Glomerular visceral epithelial cell (primary cell): ENCODE results near the gene ING2.
"Not testable (repeated sequence)": the region's sequence is repeated elsewhere in the genome, so short reads cannot be mapped to it uniquely, and the experiment has no call there.

ENCODE experiments used
- DNase-seq: peaks from one replicate; pipeline ENCODE4 v3.0.0-alpha.2; 2016; ENCODE audit errors: extremely low spot score

Gene ING2

DNA sequence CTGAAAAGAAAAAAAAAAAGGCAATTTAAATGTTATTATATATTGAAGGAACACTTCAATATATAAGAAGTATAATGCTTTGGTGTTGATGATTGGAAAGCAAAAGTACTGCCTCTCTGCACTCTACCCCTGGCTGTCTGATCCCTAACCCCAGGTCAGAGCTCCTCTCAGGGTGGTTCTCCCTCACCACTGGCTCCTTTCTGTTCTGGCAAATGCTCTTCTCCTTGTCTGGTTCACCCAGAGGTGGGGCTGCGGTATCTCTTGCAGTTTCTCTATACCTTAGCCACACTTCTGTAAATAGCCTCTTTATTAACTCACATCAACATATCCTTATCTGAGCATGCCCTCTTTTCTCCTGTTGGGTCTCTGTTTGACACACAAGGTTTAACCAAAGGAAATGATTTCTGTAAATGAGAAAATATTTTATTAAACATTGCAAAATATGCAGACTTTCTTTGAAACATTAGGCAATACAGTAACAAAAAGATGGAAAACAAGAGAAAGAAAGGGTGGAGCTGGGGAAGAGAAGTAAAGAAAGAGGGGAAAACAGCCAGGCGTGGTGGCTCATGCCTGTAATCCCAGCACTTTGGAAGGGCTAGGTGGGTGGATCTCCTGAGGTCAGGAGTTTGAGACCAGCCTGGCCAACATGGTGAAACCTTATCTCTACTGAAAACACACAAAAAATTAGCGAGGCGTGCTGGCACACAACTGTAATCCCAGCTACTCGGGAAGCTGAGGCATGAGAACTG is 45.7 kb downstream of the ING2 start:
- no peak for DNase-seq

DNA sequence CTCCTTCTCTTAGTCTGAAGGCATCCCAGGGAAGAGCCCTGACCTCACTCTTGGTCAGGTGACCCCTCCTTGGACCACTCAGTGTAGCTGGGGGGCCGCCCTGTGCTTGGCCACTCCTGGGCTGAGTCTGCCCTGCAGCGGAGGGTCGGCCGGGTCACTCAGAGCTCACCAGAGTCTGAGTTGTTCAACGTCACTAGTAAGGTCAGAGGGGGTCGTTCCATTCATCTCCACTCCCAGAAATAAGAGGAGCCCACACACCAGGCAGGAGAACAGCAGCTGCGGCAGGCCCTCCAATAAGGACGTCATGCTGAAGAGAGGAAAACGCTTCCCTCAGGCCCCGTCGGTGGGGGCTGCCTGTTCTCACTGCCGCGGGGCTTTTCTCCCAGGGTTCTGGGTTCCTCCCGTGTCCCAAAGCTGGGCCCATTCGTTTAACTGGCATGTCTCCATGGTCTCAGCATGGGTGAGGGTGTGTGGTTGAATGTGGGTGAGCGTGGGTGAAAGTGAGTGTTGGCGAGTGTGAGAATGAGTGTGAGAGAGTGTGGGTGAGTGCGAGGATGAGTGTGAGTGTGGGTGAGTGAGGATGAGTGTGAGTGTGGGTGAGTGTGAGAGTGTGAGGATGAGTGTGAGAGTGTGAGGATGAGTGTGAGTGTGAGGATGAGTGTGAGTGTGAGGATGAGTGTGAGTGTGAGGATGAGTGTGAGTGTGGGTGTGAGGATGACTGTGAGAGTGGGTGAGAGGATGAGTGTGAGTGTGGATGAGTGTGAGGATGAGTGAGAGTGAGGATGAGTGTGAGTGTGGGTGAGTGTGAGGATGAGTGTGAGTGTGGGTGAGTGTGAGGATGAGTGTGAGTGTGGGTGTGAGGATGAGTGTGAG is 47.7 kb downstream of the ING2 start:
- DNase-seq: no peak

DNA sequence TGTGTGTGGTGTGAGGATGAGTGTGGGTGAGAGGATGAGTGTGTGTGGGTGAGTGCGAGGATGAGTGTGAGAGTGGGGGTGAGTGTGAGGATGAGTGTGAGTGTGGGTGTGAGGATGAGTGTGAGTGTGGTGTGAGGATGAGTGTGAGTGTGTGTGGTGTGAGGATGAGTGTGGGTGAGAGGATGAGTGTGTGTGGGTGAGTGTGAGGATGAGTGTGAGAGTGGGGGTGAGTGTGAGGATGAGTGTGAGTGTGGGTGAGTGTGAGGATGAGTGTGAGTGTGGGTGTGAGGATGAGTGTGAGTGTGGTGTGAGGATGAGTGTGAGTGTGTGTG is 48.3 kb downstream of the ING2 start:
- not testable (repeated sequence) for DNase-seq

DNA sequence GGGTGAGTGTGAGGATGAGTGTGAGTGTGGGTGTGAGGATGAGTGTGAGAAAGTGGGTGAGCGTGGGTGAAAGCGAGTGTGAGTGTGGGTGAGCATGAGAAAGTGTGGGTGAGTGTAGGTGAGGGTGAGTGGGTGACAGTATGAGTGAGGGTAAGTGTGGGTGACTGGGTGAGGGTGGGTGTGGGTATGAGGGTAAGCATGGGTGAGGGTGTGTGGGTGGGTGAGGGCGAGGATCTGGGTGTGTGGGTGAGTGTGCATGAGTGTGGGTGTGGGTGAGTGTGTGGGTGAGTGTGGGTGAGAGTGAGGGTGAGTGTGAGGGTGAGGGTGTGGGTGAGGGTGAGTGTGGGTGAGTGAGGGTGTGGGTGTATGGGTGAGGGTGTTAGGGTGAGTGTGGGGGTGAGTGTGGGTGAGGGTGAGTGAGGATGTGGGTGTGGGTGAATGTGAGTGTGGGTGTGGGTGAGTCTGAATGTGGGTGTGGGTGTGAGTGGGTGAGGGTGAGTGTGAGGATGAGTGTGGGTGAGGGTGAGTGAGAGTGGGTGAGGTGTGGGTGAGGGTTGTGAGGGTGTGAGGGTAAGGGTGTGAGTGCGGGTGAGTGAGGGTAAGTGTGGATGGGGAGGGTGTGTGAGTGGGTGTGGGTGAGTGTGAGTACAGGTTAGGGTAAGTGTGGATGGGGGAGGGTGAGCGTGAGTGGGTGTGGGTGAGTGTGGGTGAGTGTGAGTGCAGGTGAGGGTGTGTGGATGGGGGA is 48.9 kb downstream of the ING2 start:
- no peak for DNase-seq

DNA sequence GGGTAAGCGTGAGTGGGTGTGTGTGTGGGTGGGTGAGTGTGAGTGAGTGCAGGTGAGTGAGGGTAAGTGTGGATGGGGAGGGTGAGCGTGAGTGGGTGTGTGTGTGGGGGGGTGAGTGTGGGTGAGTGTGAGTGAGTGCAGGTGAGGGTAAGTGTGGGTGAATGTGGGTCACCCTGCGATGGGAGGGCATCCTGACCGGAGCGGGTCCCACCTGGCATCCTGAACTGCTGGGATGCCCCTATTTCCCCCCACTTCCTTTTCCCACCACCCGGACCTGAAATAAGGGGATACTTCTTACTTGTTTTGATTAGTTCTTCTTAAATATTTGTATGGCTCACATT is 49.5 kb downstream of the ING2 start:
- no peak for DNase-seq

DNA sequence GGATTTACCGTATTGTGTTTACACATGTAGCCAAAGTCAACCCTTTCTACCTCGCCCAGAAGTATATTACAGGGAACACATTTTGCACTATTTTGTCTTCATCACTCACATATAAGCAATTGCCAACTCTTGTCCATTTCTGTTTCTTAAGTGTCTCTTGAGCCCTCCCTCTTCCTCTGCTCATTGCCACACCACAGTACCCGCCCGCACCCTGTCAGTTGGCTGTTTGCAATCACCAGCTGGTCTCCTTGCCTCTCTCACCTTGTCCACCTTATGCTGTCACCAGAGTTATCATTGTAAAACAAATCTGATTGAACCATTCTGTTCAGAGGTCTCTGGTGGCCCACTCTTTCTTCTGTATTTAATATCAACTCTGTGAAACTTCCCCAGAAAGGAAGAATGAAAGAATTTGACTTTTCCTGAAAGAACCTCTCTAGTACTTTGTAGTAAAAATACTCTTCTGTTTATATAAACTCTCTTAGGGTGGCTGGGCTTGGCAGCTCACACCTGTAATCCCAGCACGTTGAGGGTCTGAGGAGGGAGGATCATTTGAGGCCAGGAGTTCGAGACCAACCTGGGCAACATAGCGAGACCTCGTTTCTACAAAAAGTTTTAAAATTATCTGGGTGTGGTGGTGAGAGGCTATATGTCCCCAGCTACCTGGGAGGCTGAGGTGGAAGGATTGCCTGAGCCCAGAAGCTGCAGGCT is 50.2 kb downstream of the ING2 start:
- no peak for DNase-seq

DNA sequence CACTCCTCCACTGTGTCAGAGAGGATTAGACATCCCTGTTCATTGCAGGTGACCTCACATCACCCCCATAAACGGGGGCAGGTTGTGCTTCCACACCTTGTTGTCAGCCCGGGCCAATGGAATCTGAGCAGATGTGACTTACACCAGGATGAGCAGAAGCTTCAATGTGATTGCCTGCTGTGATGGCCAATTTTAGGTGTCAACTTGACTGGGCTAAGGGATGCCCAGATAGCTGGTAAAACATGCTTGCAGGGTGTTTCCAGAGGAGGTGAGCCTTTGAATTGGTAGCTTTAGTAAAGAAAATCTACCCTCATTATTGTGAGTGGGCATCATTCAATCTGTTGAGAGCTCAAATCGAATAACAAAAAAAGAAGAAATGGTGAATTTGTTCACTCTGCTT is 52.1 kb downstream of the ING2 start:
- no peak for DNase-seq

DNA sequence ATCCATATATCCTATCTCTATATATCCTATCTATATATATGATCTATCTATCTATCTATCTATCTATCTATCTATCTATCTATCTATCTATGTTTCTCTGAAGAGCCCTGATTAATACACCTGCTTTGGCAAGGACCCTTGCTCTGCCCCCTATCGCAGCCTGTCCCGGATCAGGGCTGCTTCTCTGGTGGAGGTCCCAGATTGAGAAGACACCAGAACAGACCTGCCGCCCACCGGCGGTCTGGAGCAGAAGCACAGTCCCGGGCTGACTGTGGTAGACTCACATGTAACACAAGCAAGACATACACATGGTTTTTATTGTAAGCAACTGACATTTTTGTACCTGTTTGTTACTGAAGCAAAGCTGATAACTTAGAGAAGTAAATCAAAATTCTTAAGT is 52.8 kb downstream of the ING2 start:
- DNase-seq: no peak

DNA sequence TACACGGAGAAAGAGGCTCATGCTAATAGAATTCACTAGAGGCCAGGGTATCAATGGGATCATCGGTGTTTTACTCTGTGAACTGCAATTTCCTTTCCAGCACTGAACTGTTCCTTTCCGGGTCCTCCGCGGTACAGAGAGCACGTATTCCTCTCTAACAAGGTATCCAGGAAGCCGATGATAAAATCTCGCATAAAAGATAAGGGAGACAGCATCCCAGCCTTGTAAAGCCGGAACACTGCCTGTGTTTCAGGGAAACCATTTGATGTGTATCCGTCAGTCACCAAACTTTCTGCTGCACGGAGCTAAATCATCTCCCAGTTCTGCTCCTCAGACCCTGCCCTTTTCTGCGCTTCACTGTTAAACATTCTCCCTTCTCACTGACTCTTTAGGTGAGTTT is 54.0 kb downstream of the ING2 start:
- no peak for DNase-seq

DNA sequence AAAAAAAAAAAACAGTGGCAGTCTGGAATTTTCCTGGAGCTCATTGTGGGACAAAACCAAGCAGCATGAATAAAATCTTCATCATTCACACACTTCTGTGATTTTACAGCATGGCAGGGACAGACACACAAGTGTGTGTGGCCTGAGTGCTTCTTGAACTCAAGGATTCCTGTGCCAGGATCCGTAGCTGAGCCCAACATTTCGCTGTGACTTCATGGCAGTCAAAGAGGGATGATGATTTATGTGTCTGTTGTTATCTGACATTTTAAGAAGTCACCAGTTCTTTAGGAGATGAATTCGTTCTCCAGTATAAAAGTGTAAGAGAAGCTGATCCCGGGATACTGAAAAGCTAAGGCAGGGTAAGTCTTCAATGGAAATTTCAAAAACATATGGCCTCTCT is 57.0 kb downstream of the ING2 start:
- no peak for DNase-seq
